Islet precursor cell (in vitro differentiated cells): ENCODE measurements around the gene FAM222B.
A peak's percentile ranks its signal among the peaks of the same experiment; 100 is the strongest.
"Not testable (repeated sequence)": the region's sequence is repeated elsewhere in the genome, so short reads cannot be mapped to it uniquely, and the experiment has no call there.

Experiments used
- DNase-seq: peaks from one replicate; pipeline ENCODE4 v3.0.0-alpha.2; 2018

FAM222B gene

DNA sequence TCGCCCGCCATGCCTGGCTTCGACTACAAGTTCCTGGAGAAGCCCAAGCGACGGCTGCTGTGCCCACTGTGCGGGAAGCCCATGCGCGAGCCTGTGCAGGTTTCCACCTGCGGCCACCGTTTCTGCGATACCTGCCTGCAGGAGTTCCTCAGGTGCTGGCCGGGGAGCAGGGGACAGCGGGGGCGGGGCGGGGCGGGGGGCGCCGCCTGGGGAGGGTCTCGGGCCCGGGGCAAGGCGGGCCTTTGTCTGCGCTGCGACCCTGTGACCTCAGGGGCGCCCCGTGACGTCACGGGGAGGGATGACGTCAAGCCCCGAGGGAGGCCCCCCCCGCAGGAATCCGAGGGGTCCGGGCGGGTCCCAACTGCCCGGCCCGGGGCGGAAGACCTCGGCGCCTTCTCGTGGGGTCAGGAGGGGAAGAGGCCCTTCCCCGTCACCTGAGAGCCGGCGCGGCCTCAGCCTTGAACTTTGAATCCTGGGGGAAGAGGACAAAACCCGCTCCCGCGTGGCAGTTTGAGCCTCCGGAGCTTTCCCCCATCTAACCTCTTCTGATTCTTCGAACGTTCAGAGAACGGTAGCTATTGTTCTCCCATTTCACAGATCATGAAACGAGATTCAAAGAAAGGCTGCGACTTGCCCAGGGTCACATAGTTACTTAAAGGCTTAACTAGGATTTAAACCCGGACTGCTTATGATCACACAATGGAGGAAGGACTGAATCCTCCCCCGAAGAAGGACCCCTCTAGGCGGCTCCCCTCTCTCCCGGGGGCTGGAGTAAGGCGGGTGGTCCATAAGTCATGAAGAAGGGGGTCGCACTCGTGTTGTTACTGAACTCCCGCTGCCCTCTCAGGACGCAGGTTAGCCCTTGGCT lies 98.3 kb downstream of the FAM222B start:
- peak; percentile 92 for DNase-seq

DNA sequence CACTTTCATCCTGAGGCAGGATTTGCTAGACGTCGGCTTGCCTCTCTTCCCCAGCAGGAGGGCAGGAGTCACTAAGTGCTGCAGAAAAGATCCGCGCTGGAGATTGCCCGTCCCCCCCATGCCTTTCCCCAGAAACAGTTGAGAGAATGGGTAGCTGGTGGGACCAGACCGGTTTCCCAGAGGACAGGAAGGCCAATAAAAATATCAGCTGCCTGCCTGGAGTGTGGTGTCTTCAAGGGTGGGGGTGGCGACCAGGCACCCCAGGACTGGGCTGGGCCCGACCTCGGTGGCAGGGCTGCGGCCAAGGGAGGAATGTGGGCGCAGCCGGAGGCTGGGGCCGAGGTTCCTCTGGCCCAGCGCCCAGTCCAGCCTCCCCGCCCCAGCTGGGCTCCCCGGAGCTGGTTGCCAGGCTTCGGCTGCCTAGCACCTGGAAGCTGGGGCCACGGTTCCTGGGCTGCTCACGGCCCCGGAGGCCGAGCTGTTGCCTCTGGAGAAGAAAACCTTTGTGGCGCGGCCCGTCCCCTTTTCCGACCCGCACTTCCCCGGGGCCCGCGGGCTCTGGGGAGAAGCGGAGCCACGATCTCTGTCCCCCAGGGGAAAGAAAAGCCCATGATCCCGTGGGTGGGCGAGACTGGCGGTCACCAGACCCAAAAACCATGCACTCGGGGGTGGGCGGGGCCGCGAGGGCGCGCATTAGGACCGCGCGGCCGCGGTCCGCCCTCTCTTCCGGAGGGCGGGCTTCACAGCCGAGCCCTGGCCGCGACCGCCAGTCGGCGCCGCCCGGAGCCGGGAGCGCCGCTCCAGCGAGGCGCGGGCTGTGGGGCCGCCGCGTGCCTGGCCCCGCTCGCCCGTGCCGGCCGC lies 99.1 kb downstream of the FAM222B start, which contains the start of gene TRAF4:
TRAF4 (plus strand) TSS at position 769 of the 861 bp plus-strand sequence. CDS start 102 bp downstream, outside the sequence.
- DNase-seq, result peak; percentile 99

DNA sequence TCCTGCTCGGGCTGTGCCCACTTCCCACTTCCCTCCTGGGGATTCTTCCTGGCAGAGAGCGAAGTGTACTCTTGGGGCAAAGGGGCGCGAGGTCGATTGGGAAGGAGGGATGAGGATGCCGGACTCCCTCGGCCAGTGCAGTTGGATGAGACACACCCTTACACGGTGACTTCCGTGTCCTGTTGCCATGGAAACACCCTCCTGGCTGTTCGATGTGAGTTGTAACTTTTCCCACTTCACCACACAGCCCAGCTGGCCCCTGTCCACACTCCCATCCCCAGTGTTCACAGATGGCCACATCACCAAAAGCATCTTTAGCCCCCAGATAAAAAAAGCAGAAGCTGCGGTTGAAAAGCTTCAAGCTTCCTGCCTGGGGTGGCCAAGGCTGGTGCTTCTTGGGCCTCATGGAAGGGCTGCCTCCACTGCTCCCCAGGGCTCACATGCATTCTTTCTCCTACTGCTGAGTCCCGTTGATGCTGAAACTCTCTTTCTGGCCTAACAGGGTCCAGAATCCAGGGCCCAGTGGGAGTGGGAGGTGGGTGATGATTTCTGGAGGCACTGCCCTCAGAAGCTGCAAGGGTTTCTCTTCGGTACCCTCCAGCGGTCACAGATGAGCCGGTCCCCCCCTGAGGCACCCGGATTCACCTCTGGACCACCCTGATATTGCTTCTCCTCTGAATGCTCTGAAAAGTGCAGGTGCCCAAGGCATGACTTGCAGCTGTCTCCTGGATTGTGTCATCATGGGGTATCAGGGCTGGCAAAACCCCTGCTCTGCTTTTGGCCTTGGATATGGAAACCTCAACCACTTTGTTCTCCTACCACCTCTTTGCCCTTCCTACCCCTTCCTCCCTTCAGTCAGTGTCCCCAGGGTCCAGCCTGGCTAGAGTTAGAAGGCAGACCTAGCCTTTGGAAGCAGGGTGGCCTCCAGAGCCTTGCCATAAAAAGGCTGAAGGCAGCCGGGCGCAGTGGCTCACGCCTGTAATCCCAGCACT lies 100.9 kb downstream of the FAM222B start:
- DNase-seq, result peak; percentile 46

DNA sequence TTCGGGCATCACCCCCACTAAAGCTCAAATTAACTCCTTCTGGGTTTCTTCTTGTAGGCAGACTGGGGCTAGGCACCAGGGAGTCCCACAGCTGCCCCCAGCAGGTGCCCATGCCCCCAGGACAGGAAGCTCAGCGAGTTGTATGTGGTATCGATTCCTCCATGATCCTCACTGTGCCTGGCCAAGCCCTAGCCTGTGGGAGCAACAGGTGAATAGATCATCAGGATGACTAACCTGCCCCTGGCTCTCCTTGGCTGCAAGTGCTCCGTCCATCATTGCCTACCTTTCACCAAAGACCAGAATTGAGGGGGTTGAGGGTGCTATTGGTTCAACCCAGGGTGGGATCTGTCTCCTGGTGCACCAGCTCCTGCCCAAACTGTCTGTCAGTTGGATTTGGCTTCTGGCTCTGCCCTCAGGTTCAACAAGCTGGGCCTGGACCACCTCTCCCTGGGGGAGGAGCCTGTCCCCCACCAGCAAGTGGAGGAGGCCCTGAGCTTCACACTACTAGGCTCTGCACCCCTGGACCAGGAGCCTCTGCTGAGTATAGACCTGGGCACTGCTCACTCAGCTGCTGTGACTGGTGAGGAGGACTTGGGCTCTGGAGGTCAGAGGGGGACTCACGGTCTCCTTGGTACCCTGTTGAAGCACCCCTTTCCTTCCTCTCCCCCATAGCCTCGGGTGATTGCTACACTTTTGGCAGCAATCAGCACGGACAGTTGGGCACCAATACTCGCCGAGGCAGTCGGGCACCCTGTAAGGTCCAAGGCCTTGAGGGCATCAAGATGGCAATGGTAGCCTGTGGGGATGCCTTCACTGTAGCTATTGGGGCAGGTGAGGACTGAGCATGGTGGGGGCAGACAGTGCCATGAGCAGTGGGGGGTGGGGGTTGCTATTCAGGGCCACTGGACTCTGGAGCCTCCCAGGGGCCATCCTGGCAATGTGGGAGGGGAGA lies 101.9 kb downstream of the FAM222B start:
- DNase-seq, result peak; percentile 48

DNA sequence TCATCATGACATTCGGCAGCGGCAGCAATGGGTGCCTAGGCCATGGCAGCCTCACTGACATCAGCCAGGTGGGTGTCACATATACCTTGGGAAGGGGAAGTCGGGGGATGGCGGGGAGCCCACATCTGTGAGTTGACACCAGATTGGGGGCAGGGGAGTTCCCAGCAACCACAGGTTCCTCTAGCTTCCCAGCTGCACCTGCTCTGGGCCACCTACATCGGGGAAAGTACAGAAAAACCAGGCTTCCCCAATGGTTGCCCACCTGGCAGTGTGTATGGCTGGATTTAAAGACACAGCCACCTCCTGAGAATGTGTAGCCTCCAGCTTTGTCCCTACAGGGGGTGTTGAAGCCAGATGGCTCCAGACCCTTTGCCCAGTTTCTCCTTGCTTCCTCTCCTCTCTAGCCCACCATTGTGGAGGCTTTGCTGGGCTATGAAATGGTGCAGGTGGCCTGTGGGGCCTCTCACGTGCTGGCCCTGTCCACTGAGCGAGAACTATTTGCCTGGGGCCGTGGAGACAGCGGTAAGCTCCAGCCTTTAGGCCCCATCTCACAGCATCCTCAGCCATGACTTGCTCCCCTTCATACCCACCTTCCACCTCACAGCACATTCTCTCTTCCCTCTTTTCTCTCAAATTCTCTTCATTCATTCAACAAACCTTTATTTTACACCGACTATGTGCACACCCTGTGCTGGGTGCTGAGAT lies 103.8 kb downstream of the FAM222B start:
- peak; percentile 48 for DNase-seq

DNA sequence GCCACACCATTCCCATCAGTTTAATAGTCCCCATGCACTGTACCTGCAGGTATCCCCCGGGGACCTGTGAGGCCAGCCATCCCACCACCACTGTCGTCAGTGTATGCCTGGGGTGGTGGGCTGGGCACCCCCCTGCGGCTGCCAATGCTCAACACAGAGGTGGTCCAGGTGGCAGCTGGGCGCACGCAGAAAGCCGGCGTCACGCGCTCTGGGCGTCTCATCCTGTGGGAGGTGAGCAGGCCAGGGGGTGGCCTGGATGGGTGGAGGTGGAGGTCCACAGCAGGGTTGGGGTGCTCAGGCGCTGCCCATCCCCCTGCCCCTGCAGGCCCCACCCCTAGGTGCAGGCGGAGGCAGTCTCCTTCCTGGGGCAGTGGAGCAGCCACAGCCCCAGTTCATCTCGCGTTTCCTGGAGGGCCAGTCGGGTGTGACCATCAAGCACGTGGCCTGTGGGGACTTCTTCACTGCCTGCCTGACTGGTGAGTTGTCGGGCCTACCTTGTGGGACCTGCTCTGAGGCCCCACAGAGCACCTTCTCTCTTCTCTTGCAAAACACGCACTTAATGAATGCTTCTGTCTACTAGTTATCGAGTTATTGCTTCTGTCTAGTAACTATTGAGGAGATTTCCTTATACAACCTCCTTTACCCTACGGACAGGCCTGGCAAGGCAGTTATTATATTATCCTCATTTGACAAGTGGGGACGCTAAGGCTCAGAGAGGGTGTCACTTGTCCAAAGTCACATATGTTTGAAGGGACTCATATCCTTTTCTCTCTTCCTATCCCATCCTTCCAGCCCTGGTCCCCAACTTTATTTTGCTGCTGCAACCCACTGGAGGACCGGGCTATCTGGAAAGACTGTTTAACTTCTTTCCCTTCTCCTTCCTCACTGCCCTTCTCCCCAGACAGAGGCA lies 104.6 kb downstream of the FAM222B start:
- peak; percentile 60 for DNase-seq

DNA sequence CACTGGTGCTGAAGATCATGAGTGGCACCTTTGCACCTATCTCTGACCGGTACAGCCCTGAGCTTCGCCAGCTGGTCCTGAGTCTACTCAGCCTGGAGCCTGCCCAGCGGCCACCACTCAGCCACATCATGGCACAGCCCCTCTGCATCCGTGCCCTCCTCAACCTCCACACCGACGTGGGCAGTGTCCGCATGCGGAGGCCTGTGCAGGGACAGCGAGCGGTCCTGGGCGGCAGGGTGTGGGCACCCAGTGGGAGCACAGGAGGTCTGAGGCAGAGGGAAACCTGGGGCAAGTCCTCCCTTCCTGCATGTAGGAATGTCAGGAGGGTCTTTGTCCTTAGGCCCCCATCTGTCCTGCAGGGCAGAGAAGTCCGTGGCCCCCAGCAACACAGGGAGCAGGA lies 105.3 kb downstream of the FAM222B start:
- peak; percentile 43 for DNase-seq

DNA sequence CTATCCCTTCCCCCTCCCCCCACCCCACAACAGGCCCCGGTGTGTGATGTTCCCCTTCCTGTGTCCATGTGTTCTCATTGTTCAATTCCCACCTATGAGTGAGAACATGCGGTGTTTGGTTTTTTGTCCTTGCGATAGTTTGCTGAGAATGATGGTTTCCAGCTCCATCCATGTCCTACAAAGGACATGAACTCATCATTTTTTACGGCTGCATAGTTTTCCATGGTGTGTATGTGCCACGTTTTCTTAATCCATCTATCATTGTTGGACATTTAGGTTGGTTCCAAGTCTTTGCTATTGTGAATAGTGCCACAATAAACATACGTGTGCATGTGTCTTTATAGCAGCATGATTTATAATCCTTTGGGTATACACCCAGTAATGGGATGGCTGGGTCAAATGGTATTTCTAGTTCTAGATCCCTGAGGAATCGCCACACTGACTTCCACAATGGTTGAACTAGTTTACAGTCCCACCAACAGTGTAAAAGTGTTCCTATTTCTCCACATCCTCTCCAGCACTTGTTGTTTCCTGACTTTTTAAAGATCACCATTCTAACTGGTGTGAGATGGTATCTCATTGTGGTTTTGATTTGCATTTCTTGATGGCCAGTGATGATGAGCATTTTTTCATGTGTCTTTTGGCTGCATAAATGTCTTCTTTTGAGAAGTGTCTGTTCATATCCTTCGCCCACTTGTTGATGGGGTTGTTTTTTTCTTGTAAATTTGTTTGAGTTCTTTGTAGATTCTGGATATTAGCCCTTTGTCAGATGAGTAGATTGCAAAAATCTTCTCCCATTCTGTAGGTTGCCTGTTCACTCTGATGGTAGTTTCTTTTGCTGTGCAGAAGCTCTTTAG lies 106.4 kb downstream of the FAM222B start:
- not testable (repeated sequence) for DNase-seq

DNA sequence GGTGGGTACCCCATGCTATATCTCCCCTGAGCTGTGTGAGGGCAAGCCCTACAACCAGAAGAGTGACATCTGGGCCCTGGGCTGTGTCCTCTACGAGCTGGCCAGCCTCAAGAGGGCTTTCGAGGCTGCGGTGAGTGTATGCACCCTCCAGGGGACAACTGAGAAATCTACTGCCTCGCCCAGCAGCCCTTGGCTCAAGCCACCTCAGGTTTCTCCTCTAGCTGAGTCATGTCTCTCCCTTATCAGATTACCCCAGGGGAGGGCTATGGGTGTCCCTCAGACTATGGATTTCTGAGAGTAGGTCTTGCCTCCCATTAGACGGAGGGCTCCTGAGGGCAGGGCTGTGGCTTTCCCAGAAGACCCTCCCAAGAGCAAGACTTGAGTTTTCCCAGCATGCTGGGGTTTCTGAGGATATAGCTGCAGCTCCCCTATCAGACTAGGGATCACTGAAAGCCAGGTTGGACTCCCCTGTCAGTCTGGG lies 107.3 kb downstream of the FAM222B start:
- DNase-seq, result peak; percentile 72

DNA sequence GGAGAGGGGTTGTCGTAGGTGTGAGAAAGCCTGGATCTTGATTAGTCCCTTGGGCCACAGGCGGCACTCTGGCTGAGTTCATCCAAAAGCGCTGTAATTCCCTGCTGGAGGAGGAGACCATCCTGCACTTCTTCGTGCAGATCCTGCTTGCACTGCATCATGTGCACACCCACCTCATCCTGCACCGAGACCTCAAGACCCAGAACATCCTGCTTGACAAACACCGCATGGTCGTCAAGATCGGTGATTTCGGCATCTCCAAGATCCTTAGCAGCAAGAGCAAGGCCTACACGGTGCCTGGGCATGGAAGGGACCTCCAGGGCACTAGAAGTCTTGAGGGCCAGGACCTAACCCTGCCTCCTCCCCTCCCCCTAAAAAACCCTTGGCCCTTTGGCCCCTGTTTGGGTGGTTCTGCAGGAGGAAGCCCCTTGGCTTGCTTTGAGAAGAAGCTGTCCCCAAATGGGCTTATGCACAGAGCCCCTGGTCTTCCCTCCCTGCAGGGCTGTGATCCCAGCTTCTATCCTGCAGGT lies 107.8 kb downstream of the FAM222B start:
- DNase-seq, result no peak

DNA sequence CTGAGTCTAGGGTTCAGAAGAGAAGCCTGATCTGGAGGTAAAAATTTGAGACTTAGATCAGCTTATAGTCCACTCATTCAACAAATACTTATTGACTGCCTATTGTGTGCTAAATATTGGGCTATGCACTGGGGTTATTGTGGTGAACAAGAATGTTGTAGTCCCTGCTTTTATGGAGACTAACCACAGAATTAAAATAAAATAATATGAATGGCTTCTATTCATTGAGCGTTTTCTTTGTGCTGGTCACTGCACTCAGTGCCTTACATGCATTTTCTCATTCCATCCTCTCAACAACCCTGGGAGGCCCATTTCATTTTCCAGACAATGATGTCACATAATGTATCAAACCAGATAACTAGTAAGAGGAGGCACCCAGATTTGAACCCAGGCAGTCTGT lies 109.2 kb downstream of the FAM222B start:
- no peak for DNase-seq

DNA sequence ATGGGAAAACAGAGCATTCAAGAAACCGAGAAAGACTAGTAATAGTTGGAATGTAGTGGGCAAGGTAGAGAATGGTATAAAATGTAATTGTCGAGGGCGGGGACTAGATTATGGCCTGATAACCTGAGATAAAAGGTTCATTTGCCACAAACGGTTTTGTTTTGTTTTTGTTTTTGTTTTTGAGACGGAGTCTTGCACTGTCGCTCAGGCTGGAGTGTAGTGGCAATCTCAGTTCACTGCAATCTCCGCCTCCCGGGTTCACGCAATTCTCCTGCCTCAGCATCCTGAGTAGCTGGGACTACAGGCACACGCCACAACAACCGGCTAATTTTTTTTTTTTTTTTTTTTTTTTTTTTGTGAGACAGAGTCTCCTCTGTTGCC lies 112.7 kb downstream of the FAM222B start:
- no peak for DNase-seq

DNA sequence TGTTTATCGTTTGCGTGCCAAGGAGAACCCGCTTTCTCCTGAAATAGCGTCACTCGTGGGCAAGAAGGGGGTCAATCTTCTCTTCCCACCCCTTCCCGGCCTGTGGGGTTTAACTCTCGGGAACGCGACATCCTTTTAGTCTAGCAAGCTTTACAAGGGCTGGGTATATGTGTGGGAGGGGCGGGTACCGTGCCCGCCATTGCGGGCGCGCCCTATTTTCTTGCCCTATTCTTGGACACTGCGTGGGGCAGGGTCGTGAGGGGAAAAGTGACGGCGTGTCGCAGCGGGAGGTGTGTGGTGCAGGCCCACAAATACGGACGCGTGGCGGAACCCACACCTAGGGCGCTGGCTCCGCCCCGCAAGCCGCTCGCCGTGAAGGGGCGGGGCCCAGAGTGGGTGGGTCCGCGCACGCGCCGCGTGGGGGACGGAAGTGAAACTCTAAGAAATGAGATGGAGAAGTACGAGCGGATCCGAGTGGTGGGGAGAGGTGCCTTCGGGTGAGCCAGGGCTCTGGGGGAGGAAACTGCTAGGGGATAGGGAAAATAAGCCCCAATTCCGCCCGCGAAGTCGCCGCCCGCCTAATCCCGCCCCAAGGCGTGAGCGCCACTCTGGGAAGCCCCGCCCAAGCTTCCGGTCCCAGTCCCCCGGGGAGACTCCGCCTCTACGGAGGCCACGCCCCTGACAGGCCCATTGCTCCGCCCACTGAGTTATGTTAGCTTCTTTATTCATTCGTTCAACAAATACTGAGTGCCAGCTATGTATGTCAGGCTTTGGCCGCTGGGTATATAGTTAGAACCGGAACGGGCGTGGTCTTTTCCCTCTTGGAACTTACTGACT lies 114.0 kb downstream of the FAM222B start, which contains the start of gene NEK8:
NEK8 (plus strand) TSS at position 425 of the 837 bp plus-strand sequence; CDS start at position 451, 26 bp downstream.
- DNase-seq, result peak; percentile 96

DNA sequence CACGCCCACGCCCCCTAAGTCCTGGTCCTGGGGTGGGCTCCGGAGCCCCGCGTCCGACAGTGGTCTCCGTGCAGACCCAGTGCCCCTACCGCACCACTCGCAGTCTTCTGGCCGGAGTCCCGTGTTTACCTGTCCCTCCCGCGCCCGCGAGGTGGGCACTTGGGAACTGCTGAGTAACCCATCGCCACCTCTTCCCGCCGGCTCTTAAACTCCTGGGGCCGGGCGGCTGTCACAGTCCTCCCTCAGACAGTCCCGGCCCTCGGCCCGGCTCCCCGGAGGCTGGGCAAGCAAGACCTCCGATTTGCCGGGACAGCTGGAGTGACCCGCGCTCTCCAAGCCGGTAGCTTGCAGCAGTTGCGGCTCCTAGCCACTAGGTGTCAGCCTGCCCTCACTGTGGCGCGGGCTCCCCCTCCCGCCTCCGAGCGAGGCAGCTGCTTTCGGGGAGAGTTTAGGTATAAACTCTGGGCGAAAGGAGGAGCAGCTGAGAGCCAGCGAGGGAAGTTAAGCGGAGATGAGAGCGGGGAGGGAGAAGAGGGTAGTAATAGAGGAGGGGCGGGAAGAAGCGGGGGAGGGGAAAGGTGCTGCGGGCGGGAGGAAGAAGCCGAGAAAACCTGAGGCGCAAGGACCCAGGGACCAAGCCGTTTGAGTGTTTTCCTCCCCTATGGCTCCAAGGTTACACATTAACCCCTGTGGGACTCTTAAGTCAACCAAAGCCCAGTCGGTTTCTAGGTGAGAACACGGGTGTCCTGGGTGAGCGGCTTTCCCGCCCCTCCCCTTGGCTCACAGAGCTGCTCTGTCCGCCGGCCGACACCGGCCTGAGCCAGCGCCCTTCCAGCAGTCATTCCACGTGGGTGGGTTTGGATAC lies 115.7 kb downstream of the FAM222B start:
- peak; percentile 99 for DNase-seq

DNA sequence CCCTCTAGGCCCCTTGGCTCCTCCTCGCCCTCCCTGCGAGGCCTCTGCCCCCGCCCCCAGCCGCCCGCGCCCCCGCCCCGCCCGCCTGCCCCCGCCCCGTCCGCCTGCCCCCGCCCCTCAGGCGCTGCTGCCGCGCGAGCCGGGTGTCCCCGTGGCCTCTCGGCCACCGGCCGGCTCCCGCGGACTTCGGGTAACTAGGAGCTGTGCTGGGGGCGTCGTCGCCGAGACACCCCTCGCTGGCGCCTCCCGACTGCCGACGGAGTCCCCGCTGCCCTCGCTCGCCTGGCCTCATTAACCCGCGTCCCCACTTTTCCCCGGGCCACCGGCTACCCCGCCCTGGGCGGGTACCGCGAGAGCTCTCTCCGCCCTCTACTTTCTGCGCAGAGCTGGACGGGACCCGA lies 116.4 kb downstream of the FAM222B start, which contains the start of gene TLCD1:
TLCD1 (minus strand) TSS at position 8 of the 401 bp plus-strand sequence. CDS start 136 bp downstream, outside the sequence.
- DNase-seq, result no peak
